ENCODE data around the gene ZBBX.

ZBBX gene

GRCh38 chr3:167304077-167304476 is 76.0 kb downstream of the ZBBX start:
- no peak for DNase-seq

- DNase-seq: no peak
Observed at GRCh38 chr3:167302678-167303077, 77.4 kb downstream of the ZBBX start.

GRCh38 chr3:167300207-167300606 is 79.9 kb downstream of the ZBBX start:
- no peak for DNase-seq

- DNase-seq: no peak
Observed at GRCh38 chr3:167289435-167289834, 90.7 kb downstream of the ZBBX start.

- no peak for DNase-seq
Observed at GRCh38 chr3:167288737-167289136, 91.4 kb downstream of the ZBBX start.

- no peak for DNase-seq
Observed at GRCh38 chr3:167287308-167287707, 92.8 kb downstream of the ZBBX start.

- no peak for DNase-seq
Observed at GRCh38 chr3:167274141-167274874, 105.8 kb downstream of the ZBBX start.

- no peak for DNase-seq
Observed at GRCh38 chr3:167253037-167253436, 127.1 kb downstream of the ZBBX start.

GRCh38 chr3:167251678-167252077 is 128.4 kb downstream of the ZBBX start:
- no peak for DNase-seq

- no peak for DNase-seq
Observed at GRCh38 chr3:167246252-167246651, 133.8 kb downstream of the ZBBX start.

GRCh38 chr3:167241048-167241845 is 138.8 kb downstream of the ZBBX start:
- DNase-seq: no peak

GRCh38 chr3:167228135-167228534 is 152.0 kb downstream of the ZBBX start:
- no peak for DNase-seq

GRCh38 chr3:167225821-167226220 is 154.3 kb downstream of the ZBBX start:
- no peak for DNase-seq

- no peak for DNase-seq
Observed at GRCh38 chr3:167209011-167209410, 171.1 kb downstream of the ZBBX start.

- DNase-seq: no peak
Observed at GRCh38 chr3:167203062-167203461, 177.0 kb downstream of the ZBBX start.

GRCh38 chr3:167198949-167199600 is 181.0 kb downstream of the ZBBX start:
- no peak for DNase-seq

Data from bone marrow (tissue), 2 donors.